DOHH2 (cell line): ENCODE measurements around the gene ADAMTSL1.

Experiments used
- CTCF ChIP-seq: fragments of 200-600 bp; sonication (generic); IDR thresholded peaks from one replicate; pipeline ENCODE4 v1.5.1; 2014; ENCODE audit warnings: antibody characterized with exemption, mild to moderate bottlenecking, low read depth, low read length; ENCODE audit not compliant: poor library complexity, severe bottlenecking
- EZH2phosphoT487 ChIP-seq: fragments of 200-600 bp; sonication (generic); IDR thresholded peaks from 2 replicates; pipeline ENCODE4 v1.6.1; 2017; ENCODE audit warnings: borderline replicate concordance, mild to moderate bottlenecking, antibody characterized with exemption, low read length, moderate library complexity, mixed read lengths

GRCh38 chr9:18829873-18830272 is 355.9 kb downstream of the ADAMTSL1 start:
- TF ChIP-seq CTCF: no peak
- TF ChIP-seq EZH2phosphoT487: no peak
